GM12878 (cell line): ENCODE results near the gene SMG6. TPM values are rescaled to one million over a fixed set of nuclear protein-coding genes. Genes with fewer than 3 reads are reported as not detected.

Source experiments
- BRCA1 ChIP-seq: IDR thresholded peaks from 2 replicates; pipeline ENCODE4 v1.6.1; 2011; ENCODE audit warnings: low read depth, low read length, improper control_type of control experiment
- CBX3 ChIP-seq: fragments of 200-600 bp; sonication (generic); IDR thresholded peaks from 2 replicates; pipeline ENCODE4 v1.6.1; 2016; ENCODE audit warnings: low read depth, borderline replicate concordance
- CHD1 ChIP-seq: IDR thresholded peaks from 2 replicates; pipeline ENCODE4 v1.6.1; 2012; ENCODE audit warnings: low read depth, low read length, improper control_type of control experiment
- CREM ChIP-seq: IDR thresholded peaks from 2 replicates; pipeline ENCODE4 v1.6.1; 2014; ENCODE audit warnings: antibody characterized with exemption, low read depth
- EGR1 ChIP-seq, 2 experiments: IDR thresholded peaks; 1 replicate in 1 of 2; 2 replicates in 1 of 2; pipeline ENCODE4 v1.6.1; 2011 to 2012; ENCODE audit warnings: low read depth in 2 of 2, low read length in 2 of 2, borderline replicate concordance in 1 of 2, mild to moderate bottlenecking in 1 of 2, moderate library complexity in 1 of 2
- ESRRA ChIP-seq: IDR thresholded peaks from 2 replicates; pipeline ENCODE4 v1.6.1; 2012; ENCODE audit warnings: mild to moderate bottlenecking, low read length, improper control_type of control experiment
- GABPA ChIP-seq: IDR thresholded peaks from 2 replicates; pipeline ENCODE4 v1.6.1; 2014; ENCODE audit warnings: antibody characterized with exemption, low read depth, mild to moderate bottlenecking, inconsistent platforms
- HDAC2 ChIP-seq: fragments of 200-600 bp; sonication (generic); IDR thresholded peaks from 2 replicates; pipeline ENCODE4 v1.6.1; 2017
- PAX5 ChIP-seq: IDR thresholded peaks from 2 replicates; pipeline ENCODE4 v1.6.1; 2011; ENCODE audit warnings: low read depth, low read length, borderline replicate concordance
- RCOR1 ChIP-seq: conservative IDR thresholded peaks from 2 replicates; pipeline ENCODE4 v1.6.1; 2012; ENCODE audit warnings: low read depth, low read length, improper control_type of control experiment
- RUNX3 ChIP-seq: IDR thresholded peaks from 2 replicates; pipeline ENCODE4 v1.6.1; 2012; ENCODE audit warnings: low read length, inconsistent platforms
- SMAD1 ChIP-seq: fragments of 450-650 bp; IDR thresholded peaks from 2 replicates; pipeline ENCODE4 v1.6.1; 2018; ENCODE audit warnings: mild to moderate bottlenecking, low read depth; ENCODE audit not compliant: partially characterized antibody
- SMARCA5 ChIP-seq: fragments of 450-650 bp; IDR thresholded peaks from 2 replicates; pipeline ENCODE4 v1.6.1; 2017; ENCODE audit warnings: mild to moderate bottlenecking
- SP1 ChIP-seq: IDR thresholded peaks from one replicate; pipeline ENCODE4 v1.6.1; 2011; ENCODE audit warnings: low read depth, low read length
- TARDBP ChIP-seq: IDR thresholded peaks from 2 replicates; pipeline ENCODE4 v1.6.1; 2016; ENCODE audit warnings: borderline replicate concordance
- polyA plus RNA-seq, 11 experiments: library from polyadenylated mRNA; depleted of rRNA in 4 of 11; unstranded in 6 of 11; stranded (reverse) in 5 of 11; fragments of >200 nt; fragmentation: Nextera tagmentation in 4 of 11; fragmentation: Illumina TruSeq in 1 of 11; extraction: Ambion mirVana in 4 of 11; extraction: Trizol in 1 of 11; gene quantifications; 1 replicate in 1 of 11; 2 replicates in 10 of 11; pipeline versions ENCODE4 v1.2.1 to v1.2.3, GENCODE V29; 2011 to 2016; ENCODE audit warnings: inconsistent platforms in 2 of 11, missing spikeins in 2 of 11, low read depth in 1 of 11
- total RNA-seq, 4 experiments: library from RNA; depleted of rRNA in 3 of 4; stranded (reverse); fragments of >200 nt in 3 of 4; fragmentation: Illumina TruSeq in 1 of 4; extraction: Trizol in 1 of 4; gene quantifications; 2 replicates each; pipeline versions ENCODE4 v1.2.1 to v1.2.3, GENCODE V29; 2013 to 2021
- TF ChIP-seq, protein P1 (sequence below): fragments of 450-650 bp; IDR thresholded peaks from 2 replicates; pipeline ENCODE4 v1.6.1; 2017; ENCODE audit warnings: low read depth, mild to moderate bottlenecking, moderate library complexity
- TF ChIP-seq, protein P2 (sequence below): fragments of 450-650 bp; conservative IDR thresholded peaks from 2 replicates; pipeline ENCODE4 v1.6.1; 2017; ENCODE audit warnings: mild to moderate bottlenecking, moderate library complexity
- TF ChIP-seq, protein P3 (sequence below): fragments of 450-650 bp; formaldehyde crosslinking; IDR thresholded peaks from 2 replicates; pipeline ENCODE4 v1.4.0; 2022; ENCODE audit warnings: mild to moderate bottlenecking, moderate library complexity
- TF ChIP-seq, protein P4 (sequence below): fragments of 450-650 bp; IDR thresholded peaks from 2 replicates; pipeline ENCODE4 v1.6.1; 2014; ENCODE audit warnings: mild to moderate bottlenecking
- TF ChIP-seq, protein P5 (sequence below): IDR thresholded peaks from 2 replicates; pipeline ENCODE4 v1.6.1; 2011; ENCODE audit warnings: mild to moderate bottlenecking, low read depth, low read length, moderate library complexity; ENCODE audit not compliant: insufficient replicate concordance

SMG6 gene
- total and polyA plus RNA-seq, 10 of the 15 experiments (the other 5 are each of a cell fraction or from before 2014, with no cell fraction given): 0.58 to 28.7 (median 15.7) TPM

DNA sequence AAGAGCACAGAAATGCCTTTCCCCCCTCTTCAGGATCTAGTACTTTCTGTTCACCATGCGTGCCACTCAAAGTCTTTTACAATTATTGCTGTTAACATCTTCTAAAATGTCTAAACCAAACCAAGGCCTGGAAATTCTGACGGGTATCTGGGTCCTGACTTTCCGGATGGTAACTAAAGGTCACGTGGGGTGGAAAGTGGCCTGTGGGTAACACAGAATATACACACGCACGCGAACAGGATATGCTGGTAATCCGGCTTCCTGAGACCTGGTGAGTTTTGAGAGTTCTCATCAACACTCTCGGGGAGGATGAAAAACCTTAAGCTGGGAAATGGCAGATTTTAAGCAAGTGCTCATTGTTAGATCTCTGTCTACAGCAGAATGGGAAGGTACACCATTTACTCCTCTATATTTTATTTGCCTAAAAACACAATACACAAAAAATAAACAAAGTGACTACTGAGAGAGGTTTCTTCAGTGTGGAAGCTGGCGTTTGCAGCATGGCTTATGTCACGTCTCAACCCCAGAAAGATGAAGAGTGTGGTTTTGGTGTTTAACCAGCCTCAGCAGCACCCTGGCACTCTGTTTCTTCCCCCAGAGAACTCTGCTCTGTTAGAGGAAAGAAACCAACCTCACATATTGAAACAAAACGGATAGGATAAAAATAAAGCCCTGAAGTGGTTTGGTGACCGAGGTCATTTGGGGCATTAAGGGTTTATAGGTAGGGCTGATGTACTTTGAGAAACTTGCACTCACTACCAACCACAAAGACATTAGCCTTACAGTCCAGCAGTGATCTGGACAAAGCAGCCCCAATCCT lies 37.3 kb downstream of the SMG6 start (continued):
- TF ChIP-seq ESRRA (no peak), CHD1 (no peak), RUNX3 (peak; percentile 90), GABPA (0 out of 2 replicates have a peak, but pooled peaks have one; percentile 50), TARDBP (no peak), SMARCA5 (no peak), HDAC2 (no peak), RCOR1 (0 out of 2 replicates have a peak, but pooled peaks have one; percentile 1), SP1 (peak; percentile 65), PAX5 (peak; percentile 59; the same call in 1 of the 2 replicates), SMAD1 (peak; percentile 72), EGR1 (IDR thresholded peaks at IDR 0.05; ENCODE audit: borderline replicate concordance in 1 of 2, low read depth in 2 of 2, low read length in 2 of 2) (no peak), CBX3 (no peak), CREM (peak; percentile 68), BRCA1 (no peak)
- TF ChIP-seq, protein P1, sequence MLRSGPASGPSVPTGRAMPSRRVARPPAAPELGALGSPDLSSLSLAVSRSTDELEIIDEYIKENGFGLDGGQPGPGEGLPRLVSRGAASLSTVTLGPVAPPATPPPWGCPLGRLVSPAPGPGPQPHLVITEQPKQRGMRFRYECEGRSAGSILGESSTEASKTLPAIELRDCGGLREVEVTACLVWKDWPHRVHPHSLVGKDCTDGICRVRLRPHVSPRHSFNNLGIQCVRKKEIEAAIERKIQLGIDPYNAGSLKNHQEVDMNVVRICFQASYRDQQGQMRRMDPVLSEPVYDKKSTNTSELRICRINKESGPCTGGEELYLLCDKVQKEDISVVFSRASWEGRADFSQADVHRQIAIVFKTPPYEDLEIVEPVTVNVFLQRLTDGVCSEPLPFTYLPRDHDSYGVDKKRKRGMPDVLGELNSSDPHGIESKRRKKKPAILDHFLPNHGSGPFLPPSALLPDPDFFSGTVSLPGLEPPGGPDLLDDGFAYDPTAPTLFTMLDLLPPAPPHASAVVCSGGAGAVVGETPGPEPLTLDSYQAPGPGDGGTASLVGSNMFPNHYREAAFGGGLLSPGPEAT: peak; percentile 76
- TF ChIP-seq, protein P2, sequence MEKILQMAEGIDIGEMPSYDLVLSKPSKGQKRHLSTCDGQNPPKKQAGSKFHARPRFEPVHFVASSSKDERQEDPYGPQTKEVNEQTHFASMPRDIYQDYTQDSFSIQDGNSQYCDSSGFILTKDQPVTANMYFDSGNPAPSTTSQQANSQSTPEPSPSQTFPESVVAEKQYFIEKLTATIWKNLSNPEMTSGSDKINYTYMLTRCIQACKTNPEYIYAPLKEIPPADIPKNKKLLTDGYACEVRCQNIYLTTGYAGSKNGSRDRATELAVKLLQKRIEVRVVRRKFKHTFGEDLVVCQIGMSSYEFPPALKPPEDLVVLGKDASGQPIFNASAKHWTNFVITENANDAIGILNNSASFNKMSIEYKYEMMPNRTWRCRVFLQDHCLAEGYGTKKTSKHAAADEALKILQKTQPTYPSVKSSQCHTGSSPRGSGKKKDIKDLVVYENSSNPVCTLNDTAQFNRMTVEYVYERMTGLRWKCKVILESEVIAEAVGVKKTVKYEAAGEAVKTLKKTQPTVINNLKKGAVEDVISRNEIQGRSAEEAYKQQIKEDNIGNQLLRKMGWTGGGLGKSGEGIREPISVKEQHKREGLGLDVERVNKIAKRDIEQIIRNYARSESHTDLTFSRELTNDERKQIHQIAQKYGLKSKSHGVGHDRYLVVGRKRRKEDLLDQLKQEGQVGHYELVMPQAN: peak; percentile 18
- TF ChIP-seq, protein P3, sequence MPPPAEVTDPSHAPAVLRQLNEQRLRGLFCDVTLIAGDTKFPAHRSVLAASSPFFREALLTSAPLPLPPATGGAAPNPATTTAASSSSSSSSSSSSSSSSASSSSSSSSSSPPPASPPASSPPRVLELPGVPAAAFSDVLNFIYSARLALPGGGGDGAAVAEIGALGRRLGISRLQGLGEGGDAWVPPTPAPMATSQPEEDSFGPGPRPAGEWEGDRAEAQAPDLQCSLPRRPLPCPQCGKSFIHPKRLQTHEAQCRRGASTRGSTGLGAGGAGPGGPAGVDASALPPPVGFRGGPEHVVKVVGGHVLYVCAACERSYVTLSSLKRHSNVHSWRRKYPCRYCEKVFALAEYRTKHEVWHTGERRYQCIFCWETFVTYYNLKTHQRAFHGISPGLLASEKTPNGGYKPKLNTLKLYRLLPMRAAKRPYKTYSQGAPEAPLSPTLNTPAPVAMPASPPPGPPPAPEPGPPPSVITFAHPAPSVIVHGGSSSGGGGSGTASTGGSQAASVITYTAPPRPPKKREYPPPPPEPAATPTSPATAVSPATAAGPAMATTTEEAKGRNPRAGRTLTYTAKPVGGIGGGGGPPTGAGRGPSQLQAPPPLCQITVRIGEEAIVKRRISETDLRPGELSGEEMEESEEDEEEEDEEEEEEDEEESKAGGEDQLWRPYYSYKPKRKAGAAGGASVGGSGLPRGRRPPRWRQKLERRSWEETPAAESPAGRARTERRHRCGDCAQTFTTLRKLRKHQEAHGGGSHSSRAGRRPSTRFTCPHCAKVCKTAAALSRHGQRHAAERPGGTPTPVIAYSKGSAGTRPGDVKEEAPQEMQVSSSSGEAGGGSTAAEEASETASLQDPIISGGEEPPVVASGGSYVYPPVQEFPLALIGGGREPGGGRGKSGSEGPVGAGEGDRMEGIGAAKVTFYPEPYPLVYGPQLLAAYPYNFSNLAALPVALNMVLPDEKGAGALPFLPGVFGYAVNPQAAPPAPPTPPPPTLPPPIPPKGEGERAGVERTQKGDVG (CRISPR knock-in tag): 0 out of 2 replicates have a peak, but pooled peaks have one; percentile 36
- TF ChIP-seq, protein P4, sequence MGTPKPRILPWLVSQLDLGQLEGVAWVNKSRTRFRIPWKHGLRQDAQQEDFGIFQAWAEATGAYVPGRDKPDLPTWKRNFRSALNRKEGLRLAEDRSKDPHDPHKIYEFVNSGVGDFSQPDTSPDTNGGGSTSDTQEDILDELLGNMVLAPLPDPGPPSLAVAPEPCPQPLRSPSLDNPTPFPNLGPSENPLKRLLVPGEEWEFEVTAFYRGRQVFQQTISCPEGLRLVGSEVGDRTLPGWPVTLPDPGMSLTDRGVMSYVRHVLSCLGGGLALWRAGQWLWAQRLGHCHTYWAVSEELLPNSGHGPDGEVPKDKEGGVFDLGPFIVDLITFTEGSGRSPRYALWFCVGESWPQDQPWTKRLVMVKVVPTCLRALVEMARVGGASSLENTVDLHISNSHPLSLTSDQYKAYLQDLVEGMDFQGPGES: no peak
- TF ChIP-seq, protein P5, sequence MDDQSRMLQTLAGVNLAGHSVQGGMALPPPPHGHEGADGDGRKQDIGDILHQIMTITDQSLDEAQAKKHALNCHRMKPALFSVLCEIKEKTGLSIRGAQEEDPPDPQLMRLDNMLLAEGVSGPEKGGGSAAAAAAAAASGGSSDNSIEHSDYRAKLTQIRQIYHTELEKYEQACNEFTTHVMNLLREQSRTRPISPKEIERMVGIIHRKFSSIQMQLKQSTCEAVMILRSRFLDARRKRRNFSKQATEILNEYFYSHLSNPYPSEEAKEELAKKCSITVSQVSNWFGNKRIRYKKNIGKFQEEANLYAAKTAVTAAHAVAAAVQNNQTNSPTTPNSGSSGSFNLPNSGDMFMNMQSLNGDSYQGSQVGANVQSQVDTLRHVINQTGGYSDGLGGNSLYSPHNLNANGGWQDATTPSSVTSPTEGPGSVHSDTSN: peak; percentile 26
